ENCODE measurements around the gene FEN1. TPM values are rescaled to one million over a fixed set of nuclear protein-coding genes. Genes with fewer than 3 reads are reported as not detected.

Gene FEN1
- total and polyA plus RNA-seq, 12 donors = 3.9 to 32.0 (median 10.0) TPM

- H3K9me3 ChIP-seq (replicated peaks in 1 of 3) = no peaks in the 10 kb centered on the region
- 84 to 98% (median 93%) methylated on average over 2 to 10 of the region's 10 CpGs for WGBS, 4 donors
- no peaks in the 10 kb centered on the region for H3K27me3 ChIP-seq
- H3K4me1 ChIP-seq (replicated peaks in 1 of 2) = peaks cover 0 to 4% of the 10 kb centered on the region in 2 donors
- intact Hi-C loops (cut with DNase I) = loop anchor here in 1 of 2 donors (5.0 kb wide), 1 partner anchor 363 kb away; no protein-coding TSS in a partner anchor
- peaks cover 0 to 5% of the 10 kb centered on the region in 2 donors for H3K36me3 ChIP-seq (replicated peaks in 1 of 2)
- no peak for TF ChIP-seq CTCF (IDR thresholded peaks at IDR 0.05)
- TF ChIP-seq POLR2A (IDR thresholded peaks at IDR 0.05) = no peak
- no peak for DNase-seq
- no peak overlapping the region for H3K4me3 ChIP-seq
- no peak overlapping the region for H3K27ac ChIP-seq
Observed at GRCh38 chr11:61744609-61745156, 48.0 kb upstream of the FEN1 start.

GRCh38 chr11:61745781-61746441 lies 46.8 kb upstream of the FEN1 start:
- WGBS, 4 donors = 45 to 63% (median 53%) methylated on average over 3 to 15 of the region's 15 CpGs
- H3K9me3 ChIP-seq (replicated peaks in 1 of 3) = no peaks in the 10 kb centered on the region
- DNase-seq = no peak
- peaks cover 0 to 4% of the 10 kb centered on the region in 2 donors for H3K4me1 ChIP-seq (replicated peaks in 1 of 2)
- H3K27me3 ChIP-seq = no peaks in the 10 kb centered on the region
- no peak overlapping the region for H3K4me3 ChIP-seq
- intact Hi-C loops (cut with DNase I) = loop anchor here in 1 of 2 donors (5.0 kb wide), 1 partner anchor 361 kb away; no protein-coding TSS in a partner anchor
- H3K27ac ChIP-seq = no peak overlapping the region
- H3K36me3 ChIP-seq (replicated peaks in 1 of 2) = peaks cover 0 to 5% of the 10 kb centered on the region in 2 donors
- TF ChIP-seq CTCF (IDR thresholded peaks at IDR 0.05) (no peak), POLR2A (IDR thresholded peaks at IDR 0.05) (no peak)

- no peak for DNase-seq
- Histone ChIP-seq H3K4me1 (replicated peaks in 1 of 2) (peaks cover 0 to 4% of the 10 kb centered on the region in 2 donors), H3K9me3 (replicated peaks in 1 of 3) (no peaks in the 10 kb centered on the region), H3K4me3 (no peak overlapping the region), H3K27me3 (no peaks in the 10 kb centered on the region), H3K27ac (no peak overlapping the region), H3K36me3 (replicated peaks in 1 of 2) (peaks cover 0 to 5% of the 10 kb centered on the region in 2 donors)
- intact Hi-C loops (cut with DNase I) = loop anchor here in 1 of 2 donors (5.0 kb wide), 1 partner anchor 361 kb away; no protein-coding TSS in a partner anchor
- no peak for TF ChIP-seq POLR2A (IDR thresholded peaks at IDR 0.05)
- no peak for TF ChIP-seq CTCF (IDR thresholded peaks at IDR 0.05)
- whole genome bisulfite sequencing, 4 donors = 71 to 81% (median 75%) methylated on average over 14 to 19 of the region's 19 CpGs
Observed at GRCh38 chr11:61746442-61747191, 46.1 kb upstream of the FEN1 start.
